Neuronal stem cell (in vitro differentiated cells): ENCODE results near the gene PARD3.

Source experiments
- DNase-seq: peaks from one replicate; pipeline ENCODE4 v3.0.0-alpha.2; 2013; ENCODE audit warnings: low spot score
- H2AFZ ChIP-seq: one replicate; pipeline ENCODE4 v1.6.1; 2013; ENCODE audit warnings: mild to moderate bottlenecking, low read length, inconsistent platforms
- H2AK5ac ChIP-seq: 2 replicates; pipeline ENCODE4 v1.6.1; 2013; ENCODE audit warnings: low read depth, mild to moderate bottlenecking, inconsistent platforms, low read length, moderate library complexity, mixed read lengths
- H2BK120ac ChIP-seq: 2 replicates; pipeline ENCODE4 v1.6.1; 2013; ENCODE audit warnings: low read depth, mild to moderate bottlenecking, inconsistent platforms, low read length, moderate library complexity, mixed read lengths
- H2BK12ac ChIP-seq: one replicate; pipeline ENCODE4 v1.6.1; 2013; ENCODE audit warnings: low read length, inconsistent platforms
- H2BK15ac ChIP-seq: 2 replicates; pipeline ENCODE4 v1.6.1; 2013; ENCODE audit warnings: mild to moderate bottlenecking, low read length, inconsistent platforms, mixed read lengths
- H2BK5ac ChIP-seq: one replicate; pipeline ENCODE4 v1.6.1; 2013; ENCODE audit warnings: inconsistent platforms, mild to moderate bottlenecking, low read length, moderate library complexity
- H3K14ac ChIP-seq: one replicate; pipeline ENCODE4 v1.6.1; 2013; ENCODE audit warnings: low read length, inconsistent platforms
- H3K18ac ChIP-seq: 2 replicates; pipeline ENCODE4 v1.6.1; 2013; ENCODE audit warnings: low read length, inconsistent platforms
- H3K23ac ChIP-seq: 2 replicates; pipeline ENCODE4 v1.6.1; 2013; ENCODE audit warnings: low read depth, mild to moderate bottlenecking, mixed read lengths, low read length, inconsistent platforms; ENCODE audit not compliant: poor library complexity
- H3K27ac ChIP-seq: replicated peaks from 3 replicates; pipeline ENCODE4 v1.5.1; 2013; ENCODE audit warnings: low read length, inconsistent platforms
- H3K27me3 ChIP-seq, 3 experiments: 2 replicates each; pipeline ENCODE4 v1.6.1; 2013; ENCODE audit warnings: low read length in 3 of 3, mild to moderate bottlenecking in 2 of 3, inconsistent platforms in 1 of 3, low read depth in 1 of 3, mixed read lengths in 1 of 3, moderate library complexity in 1 of 3; ENCODE audit not compliant: control insufficient read depth in 3 of 3, insufficient read depth in 3 of 3
- H3K36me3 ChIP-seq, 2 donors: replicated peaks in 1 of 2; 2 replicates each; pipeline ENCODE4 v1.6.1; 2013; ENCODE audit warnings: low read length in 2 of 2; ENCODE audit not compliant: control insufficient read depth in 2 of 2, insufficient read depth in 2 of 2
- H3K4ac ChIP-seq: 2 replicates; pipeline ENCODE4 v1.6.1; 2013; ENCODE audit warnings: inconsistent platforms, mild to moderate bottlenecking, low read length, moderate library complexity
- H3K4me1 ChIP-seq, 2 donors: 1 replicate in 1 of 2; 2 replicates in 1 of 2; pipeline ENCODE4 v1.6.1; 2013; ENCODE audit warnings: low read length in 2 of 2, low read depth in 1 of 2; ENCODE audit not compliant: control insufficient read depth in 2 of 2, insufficient read depth in 1 of 2
- H3K4me2 ChIP-seq: one replicate; pipeline ENCODE4 v1.6.1; 2013; ENCODE audit warnings: mild to moderate bottlenecking, low read length, inconsistent platforms; ENCODE audit not compliant: insufficient read depth, poor library complexity, severe bottlenecking
- H3K4me3 ChIP-seq, 2 donors: 2 replicates each; pipeline ENCODE4 v1.5.1; 2013; ENCODE audit warnings: low read length in 2 of 2, mild to moderate bottlenecking in 2 of 2, inconsistent platforms in 1 of 2, moderate library complexity in 1 of 2
- H3K79me1 ChIP-seq: one replicate; pipeline ENCODE4 v1.6.1; 2013; ENCODE audit warnings: low read depth, mild to moderate bottlenecking, inconsistent platforms, low read length, moderate library complexity
- H3K9ac ChIP-seq: one replicate; pipeline ENCODE4 v1.6.1; 2013; ENCODE audit warnings: mild to moderate bottlenecking, low read depth, low read length, inconsistent platforms; ENCODE audit not compliant: poor library complexity
- H3K9me3 ChIP-seq, 2 donors: replicated peaks in 1 of 2; 2 replicates each; pipeline versions ENCODE3 to v1.6.1; 2013; ENCODE audit warnings: low read length in 2 of 2, mild to moderate bottlenecking in 2 of 2, inconsistent platforms in 1 of 2, low read depth in 1 of 2, mixed read lengths in 1 of 2, moderate library complexity in 1 of 2; ENCODE audit not compliant: control insufficient read depth in 2 of 2, insufficient read depth in 1 of 2
- H4K8ac ChIP-seq: one replicate; pipeline ENCODE4 v1.6.1; 2013; ENCODE audit warnings: low read depth, mild to moderate bottlenecking, inconsistent platforms, low read length, moderate library complexity
- H4K91ac ChIP-seq: one replicate; pipeline ENCODE4 v1.6.1; 2013; ENCODE audit warnings: low read length, low read depth, mild to moderate bottlenecking, inconsistent platforms; ENCODE audit not compliant: poor library complexity
- WGBS, 2 donors: extraction: QIAGEN DNeasy Blood & Tissue Kit; methylation state at CpG; one replicate each; pipeline ENCODE4 v1.1.7; 2013; ENCODE audit warnings: missing lambda C conversion rate in 2 of 2, mixed read lengths in 1 of 2; ENCODE audit not compliant: insufficient read length in 2 of 2, insufficient replicate concordance in 1 of 2; ENCODE audit errors: extremely low coverage in 2 of 2; 5-methylcytosine and 5-hydroxymethylcytosine counted together

PARD3 gene

GRCh38 chr10:34470307-34470706 lies 344.8 kb downstream of the PARD3 start:
- no peak overlapping the region for H2BK5ac ChIP-seq
- no peak overlapping the region for H3K4me2 ChIP-seq
- no peak overlapping the region for H3K9ac ChIP-seq
- no peak overlapping the region for H3K4ac ChIP-seq
- no peak overlapping the region for H4K91ac ChIP-seq
- no peak overlapping the region for H2AFZ ChIP-seq
- peaks cover 0 to 4% of the 10 kb centered on the region in 2 donors for H3K4me1 ChIP-seq
- WGBS, 2 donors, result no CpG with 5 or more reads among the region's 5 CpGs
- H3K36me3 ChIP-seq, result peaks cover 0 to 23% of the 10 kb centered on the region in 2 donors
- H3K14ac ChIP-seq, result no peak overlapping the region
- no peaks in the 10 kb centered on the region for H3K79me1 ChIP-seq
- no peak overlapping the region for H3K4me3 ChIP-seq
- no peak overlapping the region for H3K27ac ChIP-seq
- H3K9me3 ChIP-seq, result no peaks in the 10 kb centered on the region
- no peak overlapping the region for H4K8ac ChIP-seq
- H3K23ac ChIP-seq, result no peak overlapping the region
- H2AK5ac ChIP-seq, result no peak overlapping the region
- H2BK15ac ChIP-seq, result no peak overlapping the region
- no peaks in the 10 kb centered on the region for H3K27me3 ChIP-seq
- H2BK120ac ChIP-seq, result no peak overlapping the region
- no peak overlapping the region for H2BK12ac ChIP-seq
- no peak for DNase-seq
- no peak overlapping the region for H3K18ac ChIP-seq

- H2AFZ ChIP-seq, result no peak overlapping the region
- no peak overlapping the region for H3K4me2 ChIP-seq
- no peak overlapping the region for H3K14ac ChIP-seq
- no peaks in the 10 kb centered on the region for H3K27me3 ChIP-seq
- H3K9me3 ChIP-seq, result no peaks in the 10 kb centered on the region
- no CpG with 5 or more reads among the region's 2 CpGs for WGBS, 2 donors
- no peak overlapping the region for H3K4ac ChIP-seq
- no peak overlapping the region for H2BK15ac ChIP-seq
- peaks cover 0 to 23% of the 10 kb centered on the region in 2 donors for H3K36me3 ChIP-seq
- H2AK5ac ChIP-seq, result no peak overlapping the region
- H3K18ac ChIP-seq, result no peak overlapping the region
- DNase-seq, result no peak
- no peak overlapping the region for H2BK12ac ChIP-seq
- H2BK5ac ChIP-seq, result no peak overlapping the region
- no peaks in the 10 kb centered on the region for H3K79me1 ChIP-seq
- no peak overlapping the region for H3K4me3 ChIP-seq
- no peak overlapping the region for H4K8ac ChIP-seq
- H3K4me1 ChIP-seq, result peaks cover 0 to 4% of the 10 kb centered on the region in 2 donors
- no peak overlapping the region for H3K9ac ChIP-seq
- H3K23ac ChIP-seq, result no peak overlapping the region
- H2BK120ac ChIP-seq, result no peak overlapping the region
- no peak overlapping the region for H3K27ac ChIP-seq
- no peak overlapping the region for H4K91ac ChIP-seq
Observed at GRCh38 chr10:34469446-34469845, 345.6 kb downstream of the PARD3 start.

- Histone ChIP-seq H2BK12ac (no peak overlapping the region), H3K79me1 (no peaks in the 10 kb centered on the region), H3K27me3 (no peaks in the 10 kb centered on the region), H3K9ac (no peak overlapping the region), H3K14ac (no peak overlapping the region), H3K9me3 (no peaks in the 10 kb centered on the region), H3K23ac (no peak overlapping the region), H2AK5ac (no peak overlapping the region), H3K4me3 (no peak overlapping the region), H2BK120ac (no peak overlapping the region), H3K18ac (no peak overlapping the region), H3K27ac (no peak overlapping the region), H3K4ac (no peak overlapping the region), H3K36me3 (peaks cover 0 to 23% of the 10 kb centered on the region in 2 donors), H3K4me2 (no peak overlapping the region), H4K91ac (no peak overlapping the region), H2BK5ac (no peak overlapping the region), H3K4me1 (peaks cover 0 to 4% of the 10 kb centered on the region in 2 donors), H2BK15ac (no peak overlapping the region), H4K8ac (no peak overlapping the region), H2AFZ (no peak overlapping the region)
- WGBS, 2 donors, result no CpG with 5 or more reads among the region's 2 CpGs
- DNase-seq, result no peak
Observed at GRCh38 chr10:34467902-34468301, 347.2 kb downstream of the PARD3 start.

- Histone ChIP-seq H2AK5ac (no peak overlapping the region), H3K9ac (no peak overlapping the region), H3K36me3 (peaks cover 0 to 23% of the 10 kb centered on the region in 2 donors), H3K27me3 (no peaks in the 10 kb centered on the region), H3K23ac (no peak overlapping the region), H3K4ac (no peak overlapping the region), H2BK15ac (no peak overlapping the region), H3K4me2 (no peak overlapping the region), H2BK5ac (no peak overlapping the region), H3K14ac (no peak overlapping the region), H3K18ac (no peak overlapping the region), H3K27ac (no peak overlapping the region), H3K4me1 (peaks cover 0 to 4% of the 10 kb centered on the region in 2 donors), H4K91ac (no peak overlapping the region), H3K79me1 (no peaks in the 10 kb centered on the region), H2BK12ac (no peak overlapping the region), H3K9me3 (no peaks in the 10 kb centered on the region), H3K4me3 (no peak overlapping the region), H4K8ac (no peak overlapping the region), H2AFZ (no peak overlapping the region), H2BK120ac (no peak overlapping the region)
- WGBS, 2 donors, result no CpG with 5 or more reads among the region's 3 CpGs
- no peak for DNase-seq
Observed at GRCh38 chr10:34467364-34467763, 347.7 kb downstream of the PARD3 start.
